Natural killer cell (primary cell): ENCODE measurements around the gene IL36RN. TPM values are rescaled to one million over a fixed set of nuclear protein-coding genes. Genes with fewer than 3 reads are reported as not detected.

Source experiments
- ATAC-seq, 3 donors: fragments of 150-1000 bp in 2 of 3; fragments of 200-7000 bp in 1 of 3; cut with Tn5 transposase; 1 replicate in 1 of 3; 2 replicates in 2 of 3; pipeline ENCODE4 v1.10.0; 2021; ENCODE audit warnings: mild to moderate bottlenecking in 2 of 3, moderate library complexity in 2 of 3
- DNase-seq, 2 donors: peaks; one replicate each; pipeline versions ENCODE4 v3.0.0 to v3.0.0-alpha.2; 2013 to 2021; ENCODE audit warnings: mixed read lengths in 1 of 2
- H3K27ac ChIP-seq: one replicate; pipeline ENCODE4 v1.5.1; 2013; ENCODE audit warnings: mild to moderate bottlenecking, low read length
- H3K27me3 ChIP-seq: one replicate; pipeline ENCODE4 v1.6.1; 2013; ENCODE audit warnings: low read length; ENCODE audit not compliant: control insufficient read depth, insufficient read depth
- H3K36me3 ChIP-seq: one replicate; pipeline ENCODE4 v1.6.1; 2013; ENCODE audit warnings: low read length; ENCODE audit not compliant: control insufficient read depth, insufficient read depth
- H3K4me1 ChIP-seq: one replicate; pipeline ENCODE4 v1.6.1; 2013; ENCODE audit warnings: low read length; ENCODE audit not compliant: control insufficient read depth, insufficient read depth
- H3K4me3 ChIP-seq: one replicate; pipeline ENCODE4 v1.5.1; 2013; ENCODE audit warnings: low read length
- H3K9me3 ChIP-seq: one replicate; pipeline ENCODE4 v1.6.1; 2013; ENCODE audit warnings: low read length; ENCODE audit not compliant: control insufficient read depth, insufficient read depth
- H3K27ac Mint-ChIP-seq, 2 donors: one replicate each; pipeline ENCODE4 v1.8.0; 2022; ENCODE audit warnings: mild to moderate bottlenecking in 2 of 2, mixed read lengths in 2 of 2, moderate library complexity in 1 of 2
- H3K27me3 Mint-ChIP-seq, 2 donors: one replicate each; pipeline ENCODE4 v1.8.0; 2022; ENCODE audit warnings: low read depth in 2 of 2, mixed read lengths in 2 of 2
- H3K36me3 Mint-ChIP-seq: one replicate; pipeline ENCODE4 v1.8.0; 2022; ENCODE audit warnings: mixed read lengths
- H3K4me1 Mint-ChIP-seq, 2 donors: one replicate each; pipeline ENCODE4 v1.8.0; 2022; ENCODE audit warnings: mixed read lengths in 2 of 2
- H3K4me3 Mint-ChIP-seq: one replicate; pipeline ENCODE4 v1.8.0; 2022; ENCODE audit warnings: mild to moderate bottlenecking, moderate library complexity, mixed read lengths
- H3K9me3 Mint-ChIP-seq, 2 donors: one replicate each; pipeline ENCODE4 v1.8.0; 2022; ENCODE audit warnings: mixed read lengths in 2 of 2
- CTCF ChIP-seq: fragments of 200-600 bp; IDR thresholded peaks from one replicate; pipeline ENCODE4 v1.8.0; 2022; ENCODE audit warnings: antibody characterized with exemption
- WGBS: methylation state at CpG from one replicate; pipeline ENCODE4 v1.1.7; 2013; ENCODE audit warnings: missing lambda C conversion rate; ENCODE audit not compliant: insufficient coverage; 5-methylcytosine and 5-hydroxymethylcytosine counted together
- intact Hi-C: fragments of 100-400 bp; cut with micrococcal nuclease; formaldehyde crosslinking; loops from one replicate; pipeline ENCODE4 v1.14.2; 2022
- total RNA-seq, 4 donors: library from RNA; stranded (reverse); fragments of 120-200 nt in 1 of 4; gene quantifications; one replicate each; pipeline versions ENCODE4 v1.2.3 to v1.2.4, GENCODE V29; 2013 to 2022

The IL36RN gene
- total RNA-seq, 3 donors from 2014 or later (not counting 1 experiment from before 2014, with no cell fraction given), result not detected

DNA sequence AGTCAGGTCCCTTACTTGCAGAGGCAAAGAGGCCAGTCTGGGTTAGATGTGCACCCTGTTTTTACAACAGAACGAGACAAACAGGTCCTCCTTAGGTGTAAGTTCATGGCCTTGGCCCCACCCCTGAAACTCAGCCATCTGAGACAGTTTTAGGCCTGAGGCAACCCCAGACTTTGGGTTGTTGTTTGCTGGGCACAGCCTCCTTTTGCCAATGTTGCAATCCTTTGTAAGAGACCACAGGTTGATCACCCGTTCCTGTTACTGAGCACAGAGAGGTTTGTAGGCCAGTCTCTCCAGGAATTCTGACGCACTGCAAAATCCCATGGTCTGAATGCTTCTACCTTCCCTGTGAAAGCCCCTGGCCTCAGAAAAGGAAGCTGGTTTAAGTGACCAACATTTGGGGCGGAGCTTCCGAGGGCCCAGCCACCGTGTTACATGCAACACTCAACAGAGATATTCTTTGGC lies 52.9 kb downstream of the IL36RN start:
- 75% methylated on average over 6 of the region's 6 CpGs for WGBS
- Histone ChIP-seq H3K4me3 (no peak overlapping the region), H3K27ac (no peak overlapping the region)

GRCh38 chr2:113112441-113112840 lies 53.4 kb downstream of the IL36RN start:
- WGBS, result 87% methylated on average over 5 of the region's 8 CpGs
- H3K27ac Mint-ChIP-seq, result no peak overlapping the region
- Histone ChIP-seq H3K4me3 (no peak overlapping the region), H3K9me3 (no peaks in the 10 kb centered on the region), H3K27me3 (no peaks in the 10 kb centered on the region), H3K4me1 (peaks cover 38% of the 10 kb centered on the region), H3K27ac (no peak overlapping the region), H3K36me3 (no peaks in the 10 kb centered on the region)
- H3K9me3 Mint-ChIP-seq, result no peaks in the 10 kb centered on the region
- intact Hi-C loops, result no loop called here
- TF ChIP-seq CTCF, result no peak
- no peaks in the 10 kb centered on the region for H3K36me3 Mint-ChIP-seq
- no peaks in the 10 kb centered on the region for H3K4me1 Mint-ChIP-seq
- H3K27me3 Mint-ChIP-seq, result peaks cover 6 to 10% of the 10 kb centered on the region in 2 donors
- no peak overlapping the region for H3K4me3 Mint-ChIP-seq
- DNase-seq (no peak), ATAC-seq (no peak)

More for the DNA sequence above, 52.9 kb downstream of the IL36RN start:
- intact Hi-C loops, result no loop called here
- H3K27me3 ChIP-seq, result no peaks in the 10 kb centered on the region
- no peak for DNase-seq
- H3K27ac Mint-ChIP-seq, result no peak overlapping the region
- H3K4me1 Mint-ChIP-seq, result no peaks in the 10 kb centered on the region
- H3K36me3 Mint-ChIP-seq, result no peaks in the 10 kb centered on the region
- peak in 1 of 3 donors; percentile 44 for ATAC-seq
- peaks cover 33% of the 10 kb centered on the region for H3K4me1 ChIP-seq
- no peaks in the 10 kb centered on the region for H3K9me3 Mint-ChIP-seq
- H3K36me3 ChIP-seq, result no peaks in the 10 kb centered on the region
- TF ChIP-seq CTCF, result no peak
- H3K27me3 Mint-ChIP-seq, result peaks cover 8 to 15% of the 10 kb centered on the region in 2 donors
- no peak overlapping the region for H3K4me3 Mint-ChIP-seq
- no peaks in the 10 kb centered on the region for H3K9me3 ChIP-seq

DNA sequence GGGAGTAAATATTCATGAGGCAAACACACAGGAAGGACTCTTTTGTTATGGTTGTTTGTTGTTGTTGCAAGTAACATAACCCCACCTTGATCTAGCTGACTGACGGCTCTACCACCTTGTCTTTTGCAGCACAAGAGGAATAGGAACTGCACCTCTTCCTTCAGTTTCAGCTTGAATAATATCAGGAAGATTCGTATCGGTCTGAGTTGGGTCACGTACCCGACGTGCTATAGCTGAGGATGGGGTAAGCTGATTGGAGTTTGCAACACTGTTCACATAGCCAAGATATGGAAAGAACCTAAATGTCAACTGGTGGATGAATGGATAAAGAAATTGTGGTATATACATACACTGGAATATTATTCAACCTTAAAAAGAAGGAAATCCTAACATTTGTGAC lies 53.9 kb downstream of the IL36RN start:
- H3K27me3 Mint-ChIP-seq, result peaks cover 6 to 10% of the 10 kb centered on the region in 2 donors
- H3K36me3 Mint-ChIP-seq, result no peaks in the 10 kb centered on the region
- H3K9me3 Mint-ChIP-seq, result no peaks in the 10 kb centered on the region
- H3K9me3 ChIP-seq, result no peaks in the 10 kb centered on the region
- intact Hi-C loops, result no loop called here
- DNase-seq, result no peak
- no peak overlapping the region for H3K4me3 ChIP-seq
- H3K4me1 Mint-ChIP-seq, result no peaks in the 10 kb centered on the region
- no peak overlapping the region for H3K4me3 Mint-ChIP-seq
- TF ChIP-seq CTCF, result no peak
- no peak overlapping the region for H3K27ac ChIP-seq
- H3K27me3 ChIP-seq, result no peaks in the 10 kb centered on the region
- ATAC-seq, result no peak
- H3K27ac Mint-ChIP-seq, result no peak overlapping the region
- 88% methylated on average over 6 of the region's 6 CpGs for WGBS
- H3K4me1 ChIP-seq, result peaks cover 38% of the 10 kb centered on the region
- H3K36me3 ChIP-seq, result no peaks in the 10 kb centered on the region

DNA sequence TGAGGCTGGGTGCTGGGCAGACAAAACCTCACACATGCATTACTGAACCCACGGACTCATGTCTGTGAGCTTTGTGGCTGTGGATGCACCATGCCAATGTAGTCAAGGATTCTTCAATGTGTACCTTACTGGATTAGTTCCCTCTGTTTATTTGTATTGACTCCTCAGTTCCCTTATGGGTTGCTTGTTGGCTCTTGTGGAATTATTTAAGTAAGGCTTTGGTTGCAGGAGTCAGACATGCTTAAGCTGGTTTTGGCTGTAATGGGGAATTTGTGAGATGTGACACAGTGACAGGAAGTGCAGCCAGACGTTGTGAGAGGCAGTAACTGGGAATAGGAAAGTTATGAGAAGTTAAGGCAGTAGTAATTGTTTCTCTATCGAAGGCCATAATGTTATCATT lies 54.8 kb downstream of the IL36RN start:
- no peaks in the 10 kb centered on the region for H3K9me3 Mint-ChIP-seq
- ATAC-seq, result no peak
- H3K9me3 ChIP-seq, result no peaks in the 10 kb centered on the region
- no peak overlapping the region for H3K4me3 ChIP-seq
- no peaks in the 10 kb centered on the region for H3K27me3 ChIP-seq
- H3K36me3 Mint-ChIP-seq, result no peaks in the 10 kb centered on the region
- H3K27ac Mint-ChIP-seq, result no peak overlapping the region
- DNase-seq, result no peak
- no peak overlapping the region for H3K4me3 Mint-ChIP-seq
- no peak overlapping the region for H3K27ac ChIP-seq
- H3K4me1 ChIP-seq, result peaks cover 38% of the 10 kb centered on the region
- H3K27me3 Mint-ChIP-seq, result peaks cover under 1 to 4% of the 10 kb centered on the region in 2 donors
- WGBS, result 59% methylated on average over 3 of the region's 3 CpGs
- no peak for TF ChIP-seq CTCF
- intact Hi-C loops, result no loop called here
- H3K4me1 Mint-ChIP-seq, result no peaks in the 10 kb centered on the region
- H3K36me3 ChIP-seq, result no peaks in the 10 kb centered on the region
